Astrocyte (in vitro differentiated cells and primary cell): Measurements from ENCODE around the gene PP2D1.

Source experiments
- EZH2 ChIP-seq: IDR thresholded peaks from 2 replicates; pipeline ENCODE4 v1.6.1; 2012; ENCODE audit warnings: mild to moderate bottlenecking, low read length, inconsistent platforms; ENCODE audit not compliant: insufficient read depth
- TF ChIP-seq, protein P1 (sequence below): IDR thresholded peaks from 2 replicates; pipeline ENCODE4 v1.5.1; 2011; ENCODE audit warnings: low read depth, mild to moderate bottlenecking, inconsistent platforms, low read length, moderate library complexity; ENCODE audit not compliant: insufficient read depth

DNA sequence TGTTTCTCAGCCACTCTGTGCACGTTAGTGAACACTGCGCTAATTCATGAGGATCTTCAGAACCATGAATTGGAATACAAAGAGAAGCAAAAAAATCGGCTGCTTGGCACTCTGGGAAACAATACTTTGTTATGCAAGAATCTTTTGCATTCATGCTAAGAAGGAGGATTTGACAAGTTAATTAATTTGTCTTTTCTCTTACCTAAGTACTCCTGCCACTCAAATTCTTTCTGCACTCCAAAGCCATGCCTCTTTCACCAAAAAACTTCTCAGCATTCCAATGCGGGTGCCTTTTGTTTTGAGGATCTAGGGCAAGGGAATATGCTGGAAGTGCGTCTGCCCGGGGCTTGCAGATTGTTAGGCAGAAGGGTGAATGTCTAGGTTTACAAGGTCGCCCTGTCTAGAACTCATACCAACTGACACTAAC is 16.9 kb upstream of the PP2D1 start:
- TF ChIP-seq, protein P1, sequence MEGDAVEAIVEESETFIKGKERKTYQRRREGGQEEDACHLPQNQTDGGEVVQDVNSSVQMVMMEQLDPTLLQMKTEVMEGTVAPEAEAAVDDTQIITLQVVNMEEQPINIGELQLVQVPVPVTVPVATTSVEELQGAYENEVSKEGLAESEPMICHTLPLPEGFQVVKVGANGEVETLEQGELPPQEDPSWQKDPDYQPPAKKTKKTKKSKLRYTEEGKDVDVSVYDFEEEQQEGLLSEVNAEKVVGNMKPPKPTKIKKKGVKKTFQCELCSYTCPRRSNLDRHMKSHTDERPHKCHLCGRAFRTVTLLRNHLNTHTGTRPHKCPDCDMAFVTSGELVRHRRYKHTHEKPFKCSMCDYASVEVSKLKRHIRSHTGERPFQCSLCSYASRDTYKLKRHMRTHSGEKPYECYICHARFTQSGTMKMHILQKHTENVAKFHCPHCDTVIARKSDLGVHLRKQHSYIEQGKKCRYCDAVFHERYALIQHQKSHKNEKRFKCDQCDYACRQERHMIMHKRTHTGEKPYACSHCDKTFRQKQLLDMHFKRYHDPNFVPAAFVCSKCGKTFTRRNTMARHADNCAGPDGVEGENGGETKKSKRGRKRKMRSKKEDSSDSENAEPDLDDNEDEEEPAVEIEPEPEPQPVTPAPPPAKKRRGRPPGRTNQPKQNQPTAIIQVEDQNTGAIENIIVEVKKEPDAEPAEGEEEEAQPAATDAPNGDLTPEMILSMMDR = no peak
- TF ChIP-seq EZH2 = no peak
